COLO829 (cell line): Measurements from ENCODE around the gene NPIPB12.
"Not testable (repeated sequence)": the region's sequence is repeated elsewhere in the genome, so short reads cannot be mapped to it uniquely, and the experiment has no call there.

ENCODE experiments used
- DNase-seq: peaks from one replicate; pipeline ENCODE4 v3.0.0; 2012; ENCODE audit warnings: low spot score

NPIPB12 gene

GRCh38 chr16:29506308-29506707, at the start of gene NPIPB12:
Gene NPIPB12 (minus strand): TSS chr16:29506408.
- not testable (repeated sequence) for DNase-seq

DNA sequence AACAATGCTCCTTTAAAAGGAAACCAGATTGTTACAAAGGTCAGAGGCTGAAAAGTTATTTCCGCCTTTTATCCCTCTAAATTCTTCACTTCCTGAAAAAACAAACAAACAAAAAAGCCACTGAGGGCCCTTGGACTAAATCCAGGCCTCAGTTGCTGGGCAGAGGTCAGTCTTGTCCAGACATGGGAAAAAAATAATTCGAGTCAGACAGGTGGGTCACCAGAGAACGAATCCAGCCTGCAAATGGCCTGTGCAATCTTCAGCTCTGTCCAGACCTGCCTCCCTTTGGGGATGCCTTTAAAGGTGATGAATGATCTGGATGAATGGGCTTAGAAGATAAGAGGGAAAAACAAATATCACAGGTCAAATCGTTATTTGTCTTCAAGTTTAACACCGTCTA, 15.3 kb upstream of the NPIPB12 start:
- DNase-seq, result not testable (repeated sequence)

- DNase-seq, result not testable (repeated sequence)
Observed at GRCh38 chr16:29482276-29482675, 23.9 kb downstream of the NPIPB12 start.

GRCh38 chr16:29472065-29472464, 34.1 kb downstream of the NPIPB12 start:
- DNase-seq, result not testable (repeated sequence)

- DNase-seq, result not testable (repeated sequence)
Observed at GRCh38 chr16:29469660-29470059, 36.5 kb downstream of the NPIPB12 start.

- not testable (repeated sequence) for DNase-seq
Observed at GRCh38 chr16:29467654-29468366, 38.4 kb downstream of the NPIPB12 start.

DNA sequence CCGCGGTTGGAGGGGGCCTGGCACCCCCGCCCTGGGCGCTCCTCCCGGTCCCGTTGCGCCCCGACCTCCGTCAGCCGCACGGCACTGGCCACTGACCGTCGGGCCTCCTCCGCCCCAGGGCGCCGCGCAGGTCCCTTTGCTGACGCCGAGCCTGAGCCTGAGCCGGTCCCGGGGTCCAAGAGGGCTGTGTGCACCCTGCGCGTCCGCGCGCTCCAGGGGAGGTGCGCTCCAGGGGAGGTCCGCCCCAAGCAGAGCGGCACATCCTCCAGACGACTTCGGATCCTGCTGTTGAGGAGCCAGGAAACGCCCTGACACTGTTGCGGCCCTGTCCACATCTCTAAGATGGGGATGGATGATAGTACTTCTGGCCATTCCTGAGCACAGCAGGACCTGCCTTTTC, 39.3 kb downstream of the NPIPB12 start:
- not testable (repeated sequence) for DNase-seq

- not testable (repeated sequence) for DNase-seq
Observed at GRCh38 chr16:29465985-29466824, 40.0 kb downstream of the NPIPB12 start.

GRCh38 chr16:29460647-29461030, 45.6 kb downstream of the NPIPB12 start:
- DNase-seq, result not testable (repeated sequence)

GRCh38 chr16:29459706-29460646, 46.2 kb downstream of the NPIPB12 start, which contains the start of gene SULT1A4:
Gene SULT1A4 (plus strand): TSS chr16:29459913. CDS start chr16:29461386, 1,473 bp downstream.
- not testable (repeated sequence) for DNase-seq

DNA sequence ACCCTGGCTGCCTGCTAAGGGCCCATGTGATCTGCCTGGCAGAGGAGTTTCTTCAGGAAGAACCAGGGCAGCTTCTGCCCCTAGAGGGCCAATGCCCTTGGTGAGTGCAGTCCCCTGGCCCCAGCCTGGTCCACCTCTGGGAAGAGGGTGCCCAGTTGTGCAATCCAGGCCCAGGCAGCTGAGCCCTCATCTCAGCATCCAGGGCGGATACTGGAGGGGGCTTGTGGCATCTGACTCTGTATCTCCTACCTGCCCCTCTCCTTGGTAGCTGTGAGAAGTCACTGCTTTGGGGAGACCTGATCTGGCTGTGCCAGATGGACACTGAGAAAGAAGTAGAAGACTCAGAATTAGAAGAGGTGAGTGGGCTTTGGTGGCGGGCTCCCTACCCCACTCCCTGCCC, 48.5 kb downstream of the NPIPB12 start:
- DNase-seq, result not testable (repeated sequence)

DNA sequence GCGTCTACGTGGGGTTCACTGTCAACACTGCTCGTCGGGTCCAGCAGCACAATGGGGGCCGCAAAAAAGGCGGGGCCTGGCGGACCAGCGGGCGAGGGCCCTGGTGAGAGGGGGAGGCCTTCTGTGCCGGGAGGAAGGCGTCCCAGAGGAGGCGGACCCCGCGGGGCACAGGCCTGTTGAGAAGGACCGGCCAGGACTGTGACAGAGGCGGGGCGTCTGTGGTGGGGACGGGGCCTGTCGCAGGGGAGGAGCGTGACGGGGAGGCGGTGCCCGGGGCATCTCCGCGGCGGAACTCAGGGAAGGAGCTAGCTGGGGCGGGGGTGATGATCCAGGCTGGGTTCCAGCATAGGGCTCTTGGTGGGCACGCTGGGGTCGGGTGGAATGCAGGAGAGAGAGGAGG, 51.4 kb downstream of the NPIPB12 start:
- not testable (repeated sequence) for DNase-seq

DNA sequence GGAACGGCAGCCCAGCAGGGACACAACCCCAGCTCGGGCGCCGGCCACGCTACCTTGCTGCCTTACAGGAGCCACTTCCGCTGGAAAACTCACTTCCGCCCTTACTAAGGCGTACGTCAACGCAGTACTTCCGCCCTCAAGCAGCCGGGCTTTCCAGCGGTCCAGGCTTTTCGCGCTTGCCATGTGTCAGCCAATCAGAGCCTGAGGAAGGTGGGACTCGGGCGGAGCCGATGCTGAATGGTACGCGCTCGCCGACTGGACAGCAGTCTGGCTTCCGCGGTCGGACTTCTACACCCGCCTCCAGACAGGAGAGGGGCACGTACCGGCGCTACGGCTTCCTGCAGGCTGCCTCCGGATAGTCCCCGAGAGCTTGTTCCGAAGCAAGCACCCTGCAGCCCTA, 51.9 kb downstream of the NPIPB12 start, which contains the start of the genes BOLA2 and SLX1B:
BOLA2 (minus strand) TSS at position 83 of the 400 bp plus-strand sequence. CDS start 98 bp downstream, outside the sequence.
SLX1B (plus strand) TSS at position 265 of the 400 bp plus-strand sequence.
- not testable (repeated sequence) for DNase-seq

GRCh38 chr16:29453754-29454153, 52.5 kb downstream of the NPIPB12 start:
- DNase-seq, result not testable (repeated sequence)
